ENCODE measurements around the gene TAF10.

GRCh38 chr11:6622261-6623171, 10.5 kb upstream of the TAF10 start:
- TF ChIP-seq CTCF (IDR thresholded peaks at IDR 0.05; ENCODE audit: low read depth, low read length, missing input control) (no peak), HNF4G (IDR thresholded peaks at IDR 0.05) (no peak), SP1 (IDR thresholded peaks at IDR 0.05) (no peak)
- TF ChIP-seq, protein P1, sequence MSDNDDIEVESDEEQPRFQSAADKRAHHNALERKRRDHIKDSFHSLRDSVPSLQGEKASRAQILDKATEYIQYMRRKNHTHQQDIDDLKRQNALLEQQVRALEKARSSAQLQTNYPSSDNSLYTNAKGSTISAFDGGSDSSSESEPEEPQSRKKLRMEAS (IDR thresholded peaks at IDR 0.05) = no peak
